HG03175 (cell line): ENCODE results near the gene GMIP.
A peak's percentile ranks its signal among the peaks of the same experiment; 100 is the strongest.
"Not testable (repeated sequence)": the region's sequence is repeated elsewhere in the genome, so short reads cannot be mapped to it uniquely, and the experiment has no call there.

ENCODE experiments used
- ATAC-seq: cut with Tn5 transposase; IDR thresholded peaks from one replicate; pipeline ENCODE4 v1.9.1; 2021; ENCODE audit warnings: mild to moderate bottlenecking, moderate library complexity; ENCODE audit not compliant: unreplicated experiment

Gene GMIP

DNA sequence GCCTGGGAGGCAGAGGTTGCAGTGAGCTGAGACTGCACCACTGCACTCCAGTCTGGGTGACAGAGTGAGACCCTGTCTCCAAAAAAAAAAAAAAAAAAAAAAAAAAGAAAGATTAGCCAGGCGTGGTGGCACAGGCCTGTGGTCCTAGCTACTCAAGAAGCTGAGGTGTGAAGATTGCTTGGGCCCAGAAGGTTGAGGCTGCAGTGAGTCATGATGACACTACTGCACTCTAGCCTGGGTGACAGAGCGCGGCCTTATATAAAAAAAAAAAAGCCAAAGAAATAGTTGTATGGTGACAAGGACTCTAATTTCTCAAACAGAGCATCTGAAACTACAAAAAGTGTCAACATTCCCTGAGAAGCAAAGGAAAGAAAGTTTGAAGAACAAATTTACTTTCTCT lies 28.4 kb downstream of the GMIP start:
- peak; percentile 33 for ATAC-seq

DNA sequence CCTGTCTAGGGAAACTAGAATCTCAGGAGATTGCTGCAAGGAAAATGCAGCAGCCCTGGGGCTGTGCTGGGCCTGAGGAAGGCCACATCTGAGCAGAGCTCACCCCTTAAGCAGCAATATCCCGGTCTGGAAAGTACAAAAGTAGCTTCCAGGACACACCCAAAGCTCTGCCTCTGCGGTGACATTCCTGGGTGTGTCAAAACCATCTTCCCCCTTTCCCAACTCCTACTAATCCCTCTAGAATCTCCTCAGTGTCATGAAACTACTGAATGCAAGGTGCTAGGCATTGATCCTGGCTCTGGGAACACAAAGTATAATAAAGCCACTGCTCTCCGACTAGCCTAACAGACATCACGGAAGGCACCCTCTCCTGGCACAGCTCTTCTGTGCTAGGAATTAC lies 30.0 kb downstream of the GMIP start:
- ATAC-seq: no peak

DNA sequence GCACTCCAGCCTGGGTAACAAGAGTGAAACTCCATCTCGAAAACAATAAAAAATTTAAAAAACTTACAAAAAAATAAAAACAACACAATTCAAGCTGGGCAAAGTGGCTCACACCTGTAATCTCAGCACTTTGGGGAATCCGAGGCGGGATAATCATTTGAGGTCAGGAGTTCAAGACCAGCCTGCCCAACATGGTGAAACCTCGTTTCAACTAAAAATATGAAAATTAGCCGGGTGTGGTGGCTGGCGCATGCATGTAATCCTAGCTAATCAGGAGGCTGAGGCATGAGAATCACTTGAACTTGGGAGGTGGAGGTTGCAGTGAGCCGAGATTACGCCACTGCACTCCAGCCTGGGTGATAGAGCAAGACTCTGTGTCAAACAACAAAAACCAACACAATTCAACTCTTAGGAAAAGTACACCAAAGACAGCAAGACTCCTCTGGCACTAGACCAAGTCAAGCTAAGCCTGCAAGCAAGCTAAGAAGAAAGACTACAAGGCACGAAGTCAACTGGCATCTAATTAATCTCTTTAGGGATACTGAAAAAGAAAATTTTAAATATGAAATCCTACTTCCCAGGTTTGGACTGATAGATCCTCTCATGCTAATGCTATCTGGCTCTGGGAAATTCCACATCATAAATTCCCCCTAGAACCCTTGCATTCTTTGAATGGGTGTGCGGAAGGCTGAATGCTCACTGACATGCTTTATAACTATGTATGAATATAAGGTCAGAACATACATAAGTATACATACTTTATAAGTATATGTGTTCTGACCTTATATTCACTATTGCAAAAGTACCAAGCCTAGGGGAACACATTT lies 32.9 kb downstream of the GMIP start:
- no peak for ATAC-seq

DNA sequence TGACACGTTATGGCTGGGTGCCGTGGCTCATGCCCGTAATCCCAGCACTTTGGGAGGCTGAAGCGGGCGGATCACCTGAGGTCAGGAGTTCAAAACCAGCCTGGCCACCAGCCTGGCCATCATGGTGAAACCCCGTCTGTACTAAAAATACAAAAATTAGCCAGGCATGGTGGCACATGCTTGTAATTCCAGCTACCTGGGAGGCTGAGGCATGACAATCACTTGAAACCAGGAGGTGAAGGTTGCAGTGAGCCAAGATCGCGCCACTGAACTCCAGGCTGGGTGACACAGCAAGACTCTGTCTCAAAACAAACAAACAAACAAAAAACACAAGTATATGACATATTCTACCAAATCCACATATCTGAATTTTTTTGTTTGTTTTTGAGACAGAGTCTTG lies 36.8 kb downstream of the GMIP start:
- ATAC-seq: not testable (repeated sequence)

DNA sequence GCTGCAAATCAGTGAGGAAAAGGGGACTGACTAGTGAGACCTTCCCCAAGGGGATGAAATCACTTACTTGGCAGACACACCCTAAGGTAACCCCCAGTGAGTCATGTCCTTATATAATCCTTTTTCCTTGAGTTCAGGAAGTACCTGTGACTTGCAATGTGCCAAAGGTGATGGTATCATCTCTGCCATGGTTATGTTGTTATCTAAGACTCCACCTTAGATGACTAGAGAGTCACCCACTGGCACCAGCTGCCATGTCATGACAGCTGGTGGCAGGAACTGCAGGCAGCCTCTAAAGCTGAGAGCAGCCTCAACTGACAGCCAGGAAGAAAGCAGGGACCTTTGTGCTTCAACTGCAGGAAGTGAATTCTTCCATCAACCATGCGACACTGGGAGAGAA lies 37.4 kb downstream of the GMIP start:
- ATAC-seq: no peak

DNA sequence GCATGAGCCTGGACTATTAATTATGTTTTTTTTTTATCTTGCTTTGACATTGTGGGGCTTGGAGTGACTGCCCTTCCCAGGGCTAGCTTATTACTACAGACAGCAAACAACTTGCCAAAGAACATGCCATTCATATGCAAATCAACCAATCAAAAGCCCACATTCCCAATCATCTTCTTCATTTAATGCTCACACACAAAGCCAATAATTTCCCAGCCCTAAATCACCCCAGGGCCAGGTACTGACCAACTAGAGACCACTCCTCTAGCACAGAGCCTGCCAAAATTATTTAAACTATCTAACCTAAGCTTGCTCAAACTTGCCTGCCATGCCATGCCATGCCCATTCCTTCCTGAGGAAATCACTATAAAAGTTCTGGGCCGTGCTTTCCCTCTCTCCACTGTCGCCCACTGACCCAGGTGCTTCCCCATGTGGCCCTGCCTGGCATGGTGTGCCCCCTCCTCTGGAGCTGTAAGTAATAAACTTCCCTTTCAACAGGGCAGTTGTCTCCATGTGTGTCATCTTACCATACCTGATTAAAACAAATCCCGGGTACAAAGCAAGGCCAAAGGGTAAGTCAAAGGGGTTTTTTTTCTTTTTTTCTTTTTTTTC lies 40.6 kb downstream of the GMIP start:
- no peak for ATAC-seq

DNA sequence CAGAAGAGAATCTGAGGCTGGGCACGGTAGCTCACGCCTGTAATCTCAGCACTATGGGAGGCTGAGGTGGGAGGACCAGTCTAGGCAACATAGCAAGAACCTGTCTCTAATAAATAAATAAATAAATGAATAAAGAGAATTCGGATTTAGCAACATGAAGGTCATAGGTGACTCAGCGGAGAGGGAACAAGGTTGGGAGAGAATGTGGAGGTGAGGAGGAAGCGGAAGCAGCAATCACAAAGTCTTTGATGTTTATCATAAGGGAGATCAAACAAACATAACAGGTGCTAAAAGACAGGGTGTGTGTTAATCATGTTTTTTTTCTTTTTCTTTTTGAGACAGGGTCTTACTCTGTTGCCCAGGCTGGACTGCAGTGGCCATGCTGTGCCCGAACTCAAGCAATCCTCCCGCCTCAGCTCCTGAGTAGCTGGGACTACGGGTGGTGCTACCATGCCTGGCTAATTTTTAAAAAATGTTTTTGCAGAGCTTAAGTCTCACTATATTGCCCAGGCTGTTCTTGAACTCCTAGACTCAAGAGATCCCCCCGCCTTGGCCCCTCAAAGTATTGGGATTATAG lies 41.2 kb downstream of the GMIP start:
- ATAC-seq: no peak

DNA sequence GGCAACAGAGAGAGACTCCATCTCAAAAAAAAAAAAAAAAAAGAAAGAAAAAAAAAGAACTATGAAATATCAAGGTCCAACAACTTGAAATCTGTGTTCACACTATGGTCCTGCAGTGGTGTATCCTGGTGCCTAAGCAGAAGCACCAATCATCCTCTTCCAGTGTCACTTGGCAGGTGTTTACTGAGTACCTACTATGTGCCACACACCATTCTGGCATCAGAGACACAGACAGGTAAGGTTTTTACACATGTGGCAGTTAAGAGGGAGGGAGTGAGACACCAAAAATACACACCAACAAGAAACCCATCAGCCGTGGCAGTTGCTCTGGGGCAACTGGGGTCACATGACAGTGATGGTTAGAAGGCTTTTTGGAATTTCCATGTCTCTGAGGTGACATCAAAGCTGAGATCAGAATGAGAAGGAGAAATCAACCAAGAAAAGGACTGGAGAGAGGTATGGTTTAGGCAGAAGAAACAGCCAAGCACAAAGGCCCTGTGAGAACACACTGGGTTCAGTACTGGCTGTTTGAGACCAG lies 42.6 kb downstream of the GMIP start:
- no peak for ATAC-seq

DNA sequence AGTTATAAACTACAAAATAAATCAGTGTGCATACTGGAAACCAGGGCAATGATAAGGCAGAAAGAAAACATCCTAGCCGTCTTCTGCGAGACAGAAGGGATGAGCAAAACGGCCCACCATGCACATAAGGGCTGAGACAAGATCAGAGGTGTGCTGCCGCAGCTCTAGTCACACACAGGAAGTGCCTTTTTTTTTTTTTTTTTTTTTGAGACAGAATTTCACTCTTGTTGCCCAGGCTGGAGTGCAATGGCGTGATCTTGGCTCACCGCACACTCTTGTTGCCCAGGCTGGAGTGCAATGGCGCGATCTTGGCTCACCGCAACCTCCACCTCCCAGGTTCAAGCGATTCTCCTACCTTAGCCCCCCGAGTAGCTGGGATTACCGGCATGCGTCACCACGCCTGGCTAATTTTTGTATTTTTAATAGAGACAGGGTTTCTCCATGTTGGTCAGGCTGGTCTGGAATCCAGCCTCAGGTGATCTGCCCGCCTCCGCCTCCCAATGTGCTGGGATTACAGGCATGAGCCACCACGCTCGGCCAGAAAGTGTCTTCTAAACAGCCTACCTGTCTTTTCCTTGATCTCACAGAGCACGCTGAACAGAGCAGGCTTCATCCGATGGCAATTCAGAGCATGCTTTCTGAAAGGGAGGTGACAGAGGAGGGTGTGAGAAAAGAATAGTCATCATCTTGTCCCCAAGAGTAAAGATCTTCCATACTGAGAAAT lies 44.6 kb downstream of the GMIP start:
- peak; percentile 43 for ATAC-seq

DNA sequence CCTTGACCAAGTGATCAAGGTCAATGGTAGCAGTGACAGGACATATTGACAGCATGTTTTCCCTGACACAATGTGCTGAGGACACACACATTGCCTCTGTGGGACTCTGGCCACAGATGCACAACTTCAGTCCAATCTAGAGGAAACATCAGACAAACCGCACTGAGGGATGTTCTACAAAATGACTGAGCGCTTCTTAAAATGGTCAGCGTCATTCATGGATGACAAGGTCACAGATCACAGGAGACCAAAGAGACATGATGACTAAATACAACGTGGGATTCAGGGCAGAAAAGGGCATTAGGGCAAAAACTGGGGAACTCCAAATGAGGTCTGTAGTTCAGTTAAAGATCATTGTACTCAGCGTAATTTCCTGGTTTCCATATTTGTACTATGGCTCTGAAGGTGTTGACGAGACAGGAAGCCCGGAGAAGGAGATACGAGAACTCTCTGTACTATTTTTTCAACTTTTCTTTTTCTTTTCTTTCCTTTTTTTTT lies 45.6 kb downstream of the GMIP start:
- peak; percentile 59 for ATAC-seq

DNA sequence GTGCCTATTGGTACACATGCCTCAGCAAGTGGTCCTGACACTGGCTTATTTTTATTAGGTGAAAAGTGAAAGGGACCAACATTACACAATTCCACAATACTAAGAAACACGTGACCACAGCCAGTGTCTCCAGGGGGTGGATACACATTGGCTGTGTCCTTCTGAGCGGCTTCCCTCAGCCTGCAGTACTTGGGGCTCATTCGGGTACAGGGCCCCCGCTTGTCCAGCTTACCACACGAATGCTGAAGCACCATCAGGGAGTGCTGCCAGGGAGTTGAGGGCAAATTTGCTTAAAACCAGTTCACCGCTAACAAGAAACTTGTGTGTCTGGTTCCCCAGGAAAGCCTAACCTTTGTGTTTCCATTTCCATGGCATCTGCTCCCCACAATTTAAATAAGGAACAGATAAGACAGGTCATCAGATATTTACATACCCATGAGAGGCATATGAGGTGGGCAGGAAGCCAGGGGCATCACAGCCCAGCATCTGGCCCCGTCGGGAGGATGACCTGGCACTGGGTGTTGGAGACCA lies 48.2 kb downstream of the GMIP start:
- no peak for ATAC-seq

DNA sequence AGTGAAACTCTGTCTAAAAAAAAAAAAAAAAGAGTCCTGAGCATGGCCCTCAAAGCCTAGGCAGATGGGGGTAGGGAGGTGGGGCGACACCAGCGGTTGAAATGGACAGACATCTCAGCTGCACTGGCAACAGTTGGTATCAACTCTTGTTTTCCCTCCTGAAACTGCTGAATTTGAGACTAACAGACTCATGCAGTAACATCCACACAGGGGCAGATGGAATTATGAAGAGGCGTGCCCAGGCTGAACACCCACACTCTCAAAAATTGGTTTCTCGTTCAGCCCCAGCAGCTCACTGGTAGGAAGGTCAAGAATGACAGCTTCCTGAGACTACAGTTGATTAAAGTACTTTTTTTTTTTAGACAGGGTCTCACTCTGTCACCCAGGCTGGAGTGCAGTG lies 49.1 kb downstream of the GMIP start:
- no peak for ATAC-seq

DNA sequence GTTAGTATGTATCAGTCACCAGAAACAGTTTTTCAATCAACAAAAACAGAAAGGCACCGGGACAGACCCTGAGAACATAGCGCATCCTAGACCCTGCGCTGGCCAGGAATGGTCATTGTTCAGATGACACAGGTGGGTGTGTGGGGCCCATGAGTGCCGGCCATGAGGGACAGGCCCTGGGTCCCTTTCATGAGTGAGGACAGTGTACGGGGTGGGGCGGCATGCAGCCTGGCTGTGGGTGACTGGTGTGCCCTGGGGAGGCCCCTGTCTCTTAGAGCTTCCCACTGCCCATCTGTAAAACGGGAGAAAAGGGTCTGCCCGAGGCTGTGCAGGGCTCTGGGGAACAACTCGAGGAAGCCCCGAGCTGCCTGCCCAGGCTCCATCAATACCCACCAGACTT lies 50.8 kb downstream of the GMIP start:
- no peak for ATAC-seq

DNA sequence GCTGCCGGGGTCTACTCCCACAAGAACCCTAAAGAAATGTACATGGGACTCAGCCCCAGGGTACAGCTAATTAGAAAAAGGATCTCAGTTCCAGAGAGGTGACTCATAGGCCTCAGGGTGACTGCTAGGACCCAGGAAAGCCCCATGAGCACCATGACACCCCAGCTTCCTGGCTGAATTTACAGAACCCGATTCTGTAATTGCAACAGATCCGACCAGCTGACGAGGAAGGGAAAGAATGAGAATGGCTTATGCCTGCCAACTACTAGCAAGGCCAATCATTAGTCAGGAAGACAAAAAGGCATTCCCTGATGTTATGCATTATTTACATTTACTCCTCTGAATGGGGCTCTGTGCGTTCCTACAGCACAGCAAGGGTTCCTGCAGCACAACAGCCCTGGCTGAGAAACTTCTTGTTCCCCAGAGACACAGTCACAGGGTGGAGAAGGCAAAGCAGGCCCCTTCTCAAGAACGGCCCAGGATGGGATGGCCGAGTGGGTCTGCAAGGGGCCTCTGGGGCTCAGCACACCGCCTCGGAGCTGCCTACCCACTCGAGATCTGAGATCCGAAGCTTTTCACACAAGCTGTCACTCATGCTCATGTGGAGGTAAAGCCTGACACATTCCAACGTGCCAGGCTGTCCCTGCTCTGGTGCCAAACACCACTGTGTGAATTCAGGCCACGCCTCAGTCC lies 52.2 kb downstream of the GMIP start:
- peak; percentile 79 for ATAC-seq

DNA sequence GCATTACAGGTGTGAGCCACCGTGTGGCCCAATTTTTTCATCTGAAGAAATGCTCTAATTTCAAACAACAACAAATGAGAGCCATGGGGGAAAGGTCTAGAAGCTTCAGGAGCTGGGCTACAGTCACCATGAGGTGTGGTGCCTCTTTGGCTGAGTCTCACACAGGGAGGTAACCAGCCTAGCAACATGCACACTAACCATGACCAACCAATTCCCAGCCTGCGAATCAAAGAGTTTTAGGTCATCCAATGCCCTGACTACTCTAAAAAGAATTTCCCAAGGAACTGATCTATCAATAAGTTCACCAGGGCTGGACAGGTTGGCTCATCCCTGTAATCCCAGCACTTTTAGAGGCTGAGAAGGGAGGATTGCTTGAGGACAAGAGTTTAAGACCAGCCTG lies 54.9 kb downstream of the GMIP start:
- ATAC-seq: no peak

DNA sequence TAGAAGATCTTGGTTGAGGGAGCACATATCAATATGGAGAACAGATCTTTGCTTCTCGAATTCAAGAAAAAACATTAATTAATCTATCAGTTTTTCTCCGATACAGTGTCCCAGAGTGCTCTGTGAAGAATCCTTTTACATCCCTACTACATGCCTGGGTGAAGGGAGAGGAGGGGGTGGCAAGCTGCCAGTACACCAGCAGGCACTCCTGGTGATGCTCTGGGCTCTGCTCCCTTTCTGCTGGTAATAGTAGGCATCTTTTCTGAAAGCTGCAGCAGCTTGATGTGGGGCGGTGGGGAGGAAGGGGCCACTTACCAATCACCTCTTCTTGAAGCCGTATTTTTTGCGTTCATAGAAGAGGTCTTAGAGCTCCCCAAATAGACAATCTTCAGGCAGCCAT lies 55.7 kb downstream of the GMIP start:
- ATAC-seq: no peak

DNA sequence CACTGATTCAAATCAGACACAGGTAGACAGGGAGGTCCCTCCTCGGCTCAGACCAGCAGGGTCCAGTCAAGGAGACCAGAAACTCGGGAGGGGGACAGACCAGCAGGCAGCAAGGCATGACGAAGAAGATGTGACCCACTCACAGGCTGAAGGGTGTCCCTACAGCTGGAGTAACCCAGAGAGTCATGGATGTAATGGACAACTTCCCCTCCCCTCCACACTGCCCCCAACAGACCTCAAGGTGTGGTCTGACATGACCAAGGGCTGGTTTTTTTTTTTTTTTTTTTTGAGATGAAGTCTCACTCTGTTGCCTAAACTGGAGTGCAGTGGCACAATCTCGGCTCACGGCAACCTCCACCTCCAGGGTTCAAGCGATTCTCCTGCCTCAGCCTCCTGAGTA lies 59.1 kb downstream of the GMIP start:
- no peak for ATAC-seq

DNA sequence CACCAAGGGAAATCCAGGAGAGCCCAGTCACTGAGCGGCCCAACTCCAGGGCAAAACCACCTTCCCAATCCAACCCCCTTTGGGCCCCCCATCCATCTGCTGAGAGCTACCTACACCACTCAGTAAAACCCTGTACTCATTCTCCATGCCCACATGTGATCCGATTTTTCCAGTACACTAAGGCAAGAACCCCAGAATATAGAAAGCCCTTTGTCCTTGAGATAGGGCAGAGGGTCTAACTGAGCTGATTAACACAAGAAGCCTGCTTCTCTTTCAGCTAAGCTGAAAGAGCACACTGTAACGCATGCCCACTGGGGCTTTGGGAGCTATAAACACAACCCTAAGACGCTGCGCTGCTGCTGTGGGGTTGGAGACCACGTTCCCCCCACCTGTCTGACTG lies 61.0 kb downstream of the GMIP start:
- ATAC-seq: no peak

DNA sequence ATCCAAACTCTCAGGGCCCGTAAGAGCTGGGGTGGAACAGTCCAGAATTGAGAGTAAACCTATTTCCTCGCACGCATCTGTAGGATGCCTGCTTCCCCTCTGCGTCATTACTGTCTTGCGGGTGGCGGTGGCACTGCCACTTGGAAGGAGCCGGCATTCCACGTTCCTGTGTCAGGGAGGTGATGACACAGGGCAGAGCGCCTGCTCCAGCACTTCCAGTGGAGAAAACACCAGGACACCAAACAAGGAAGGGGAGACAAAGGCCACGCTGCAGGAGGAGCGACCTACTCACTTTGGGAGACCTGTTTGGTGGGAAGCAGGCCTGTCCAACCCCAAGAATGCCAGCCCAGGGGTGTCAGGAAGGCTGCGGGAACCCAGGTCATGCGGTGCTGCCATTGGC lies 62.1 kb downstream of the GMIP start:
- ATAC-seq: no peak

DNA sequence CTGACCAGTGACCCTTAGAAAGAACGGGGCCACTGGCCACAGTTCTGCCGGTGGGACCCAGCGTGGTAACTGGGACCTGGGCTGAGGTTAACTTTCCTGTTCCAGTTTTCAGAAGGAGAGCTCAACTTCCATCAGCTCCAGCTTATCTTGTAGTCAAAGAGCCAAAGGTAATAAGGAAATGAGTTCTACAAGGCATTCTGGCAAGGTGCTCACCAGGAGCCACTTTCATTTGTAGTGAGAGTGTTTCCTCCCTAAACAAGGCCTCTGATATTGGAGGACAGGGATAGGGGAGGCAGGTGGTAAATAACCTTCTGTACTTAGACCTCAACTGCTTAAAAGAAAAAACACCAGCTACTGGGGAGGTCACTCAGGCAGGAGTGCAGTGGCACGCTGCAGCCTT lies 63.0 kb downstream of the GMIP start:
- no peak for ATAC-seq
